Sigmoid colon (tissue), 7 donors: ENCODE data around the gene PLEKHO2. TPM values are rescaled to one million over a fixed set of nuclear protein-coding genes. Genes with fewer than 3 reads are reported as not detected.

Experiments
- DNase-seq: peaks from one replicate; pipeline ENCODE4 v3.0.0-alpha.2; 2019
- H3K27ac ChIP-seq, 4 donors: fragments of 200-600 bp; sonication (generic); one replicate each; pipeline ENCODE4 v1.5.1; 2016 to 2019; ENCODE audit warnings: mild to moderate bottlenecking in 1 of 4
- H3K27me3 ChIP-seq, 3 donors: fragments of 200-600 bp; sonication (generic); one replicate each; pipeline ENCODE4 v1.5.1; 2019; ENCODE audit warnings: mild to moderate bottlenecking in 1 of 3
- H3K36me3 ChIP-seq, 4 donors: fragments of 200-600 bp; sonication (generic); one replicate each; pipeline ENCODE4 v1.5.1; 2016 to 2019
- H3K4me1 ChIP-seq, 4 donors: fragments of 200-600 bp; sonication (generic); one replicate each; pipeline ENCODE4 v1.5.1; 2017 to 2019
- H3K4me3 ChIP-seq, 4 donors: fragments of 200-600 bp; sonication (generic); one replicate each; pipeline ENCODE4 v1.5.1; 2017 to 2019; ENCODE audit warnings: mild to moderate bottlenecking in 2 of 4, moderate library complexity in 1 of 4
- H3K9me3 ChIP-seq, 4 donors: fragments of 200-600 bp in 3 of 4; sonication (generic) in 3 of 4; one replicate each; pipeline versions ENCODE4 v1.5.1 to v1.6.1; 2013 to 2019
- CTCF ChIP-seq, 4 experiments: fragments of 450-650 bp in 3 of 4; fragments of 200-600 bp in 1 of 4; IDR thresholded peaks; one replicate each; pipeline ENCODE4 v1.5.1; 2016 to 2019; ENCODE audit warnings: antibody characterized with exemption in 4 of 4, mild to moderate bottlenecking in 3 of 4, moderate library complexity in 2 of 4
- EP300 ChIP-seq, 4 donors: sonication (generic); formaldehyde crosslinking; IDR thresholded peaks; one replicate each; pipeline ENCODE4 v1.6.1; 2017; ENCODE audit warnings: antibody characterized with exemption in 4 of 4
- POLR2A ChIP-seq, 2 donors: fragments of 450-650 bp; IDR thresholded peaks; one replicate each; pipeline ENCODE4 v1.6.1; 2016; ENCODE audit warnings: antibody characterized with exemption in 2 of 2, mild to moderate bottlenecking in 2 of 2, moderate library complexity in 2 of 2
- POLR2AphosphoS5 ChIP-seq, 4 donors: sonication (generic); formaldehyde crosslinking; IDR thresholded peaks; one replicate each; pipeline ENCODE4 v1.6.1; 2017; ENCODE audit warnings: antibody characterized with exemption in 4 of 4
- WGBS, 2 donors: extraction: QIAGEN DNeasy Blood & Tissue Kit; methylation state at CpG; one replicate each; pipeline ENCODE4 v1.1.7; 2013; 5-methylcytosine and 5-hydroxymethylcytosine counted together
- intact Hi-C: fragments of 100-400 bp; cut with DNase I; formaldehyde crosslinking; loops from one replicate; pipeline ENCODE4 v1.15.1; 2023
- polyA plus RNA-seq, 3 donors: library from polyadenylated mRNA; stranded (reverse); fragments of 200-250 nt; gene quantifications; one replicate each; pipeline ENCODE4 v1.2.3, GENCODE V29; 2013
- total RNA-seq, 4 donors: library from RNA; depleted of rRNA; stranded (reverse); fragments of >200 nt; gene quantifications; one replicate each; pipeline ENCODE4 v1.1.0, GENCODE V29; 2016
- donor health status: healthy with polysubstance abuse.
- donor health status: Bipolar disorder and iron deficiency.
- donor health status: healthy.

The PLEKHO2 gene
- total and polyA plus RNA-seq, 7 donors = 11.4 to 43.4 (median 20.1) TPM

DNA sequence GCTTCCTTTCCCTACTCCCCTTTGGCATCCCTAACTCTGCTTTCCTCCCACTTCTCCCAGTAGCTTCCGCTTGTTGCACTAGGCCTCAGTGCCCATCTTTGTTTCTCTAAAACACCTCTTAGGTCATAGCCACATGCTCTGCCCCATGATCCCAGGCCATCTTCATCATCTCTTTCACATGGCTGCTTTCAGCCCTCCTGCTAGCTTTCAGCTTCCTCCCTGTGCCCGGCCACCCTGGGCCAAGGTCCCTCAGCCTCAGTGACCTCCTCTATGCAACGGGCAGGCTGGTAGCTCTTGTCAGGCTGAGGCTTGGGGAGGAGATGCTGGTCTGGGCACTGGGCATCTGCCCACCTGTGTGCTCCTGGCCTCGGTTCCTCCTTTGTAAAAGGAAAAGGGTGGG, 2.3 kb downstream of the PLEKHO2 start:
- DNase-seq = peak; percentile 65
- H3K9me3 ChIP-seq = no peaks in the 10 kb centered on the region
- no peak for TF ChIP-seq POLR2AphosphoS5 (IDR thresholded peaks at IDR 0.05)
- TF ChIP-seq EP300 (IDR thresholded peaks at IDR 0.05) = no peak
- TF ChIP-seq CTCF (IDR thresholded peaks at IDR 0.05) = no peak
- TF ChIP-seq POLR2A (IDR thresholded peaks at IDR 0.05) = no peak
- intact Hi-C loops = loop anchor here (2.0 to 5.0 kb wide), 2 partner anchors 49 to 148 kb away; no protein-coding TSS in a partner anchor
- H3K27ac ChIP-seq = peak overlapping the region; percentile 92 to 99 (median 98)
- peaks cover 0 to 69% (median 60%) of the 10 kb centered on the region in 4 donors for H3K4me1 ChIP-seq
- H3K27me3 ChIP-seq = no peaks in the 10 kb centered on the region
- peaks cover 0 to 9% (median 7%) of the 10 kb centered on the region in 4 donors for H3K36me3 ChIP-seq
- peak overlapping the region; percentile 79 to 99 (median 97) for H3K4me3 ChIP-seq
- 61 to 75% methylated on average over 4 of the region's 4 CpGs for WGBS, 2 donors

- peak; percentile 66 for DNase-seq
- H3K4me1 ChIP-seq = peaks cover 0 to 76% (median 61%) of the 10 kb centered on the region in 4 donors
- H3K27ac ChIP-seq = peak overlapping the region; percentile 92 to 99 (median 98)
- intact Hi-C loops = loop anchor here (5.0 kb wide), 2 partner anchors 63 to 148 kb away; no protein-coding TSS in a partner anchor
- 36 to 62% methylated on average over 8 of the region's 8 CpGs for WGBS, 2 donors
- H3K36me3 ChIP-seq = peaks cover 0 to 15% (median 10%) of the 10 kb centered on the region in 4 donors
- TF ChIP-seq POLR2A (IDR thresholded peaks at IDR 0.05) = no peak
- no peak for TF ChIP-seq CTCF (IDR thresholded peaks at IDR 0.05)
- no peak for TF ChIP-seq EP300 (IDR thresholded peaks at IDR 0.05)
- peak in 2 of 4 donors; percentile 2 to 41 for TF ChIP-seq POLR2AphosphoS5 (IDR thresholded peaks at IDR 0.05)
- H3K27me3 ChIP-seq = no peaks in the 10 kb centered on the region
- H3K9me3 ChIP-seq = no peaks in the 10 kb centered on the region
- H3K4me3 ChIP-seq = peak overlapping the region; percentile 79 to 99 (median 97)
These were observed 2.9 kb downstream of the PLEKHO2 start for GRCh38 chr15:64844576-64845145.

DNA sequence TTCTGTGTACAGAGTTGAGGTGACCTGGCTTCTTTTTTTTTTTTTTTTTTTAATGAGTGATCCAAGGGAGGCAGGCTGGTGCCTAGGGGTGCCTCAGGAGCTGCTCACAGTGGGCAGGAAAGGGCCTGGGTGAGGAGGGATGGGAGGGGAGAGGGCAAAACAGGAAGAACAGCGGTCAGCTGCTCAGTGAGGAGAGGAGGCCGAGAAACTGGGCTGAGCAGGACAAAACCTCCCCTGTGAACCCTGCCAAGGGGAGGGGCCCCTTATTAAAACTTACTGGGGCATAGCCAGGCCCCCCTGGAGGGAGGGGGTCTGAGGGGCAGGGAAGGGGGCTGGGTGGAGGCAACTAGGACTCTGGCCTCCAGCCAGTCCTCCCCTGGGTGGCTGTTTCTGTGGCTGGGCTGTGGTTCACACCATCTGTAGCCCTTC, 3.5 kb downstream of the PLEKHO2 start:
- intact Hi-C loops = loop anchor here (5.0 kb wide), 1 partner anchor 62 kb away; no protein-coding TSS in a partner anchor
- DNase-seq = peak; percentile 81
- no peaks in the 10 kb centered on the region for H3K9me3 ChIP-seq
- H3K4me3 ChIP-seq = peak overlapping the region; percentile 79 to 99 (median 97)
- no peaks in the 10 kb centered on the region for H3K27me3 ChIP-seq
- peaks cover 0 to 81% (median 64%) of the 10 kb centered on the region in 4 donors for H3K4me1 ChIP-seq
- no peak for TF ChIP-seq POLR2A (IDR thresholded peaks at IDR 0.05)
- TF ChIP-seq EP300 (IDR thresholded peaks at IDR 0.05) = no peak
- TF ChIP-seq POLR2AphosphoS5 (IDR thresholded peaks at IDR 0.05) = peak in 1 of 4 donors; percentile 15
- no peak for TF ChIP-seq CTCF (IDR thresholded peaks at IDR 0.05)
- peaks cover 0 to 21% (median 10%) of the 10 kb centered on the region in 4 donors for H3K36me3 ChIP-seq
- 29 to 71% methylated on average over 2 of the region's 2 CpGs for WGBS, 2 donors
- H3K27ac ChIP-seq = peak overlapping the region; percentile 92 to 99 (median 98)

GRCh38 chr15:64845831-64846595, 4.3 kb downstream of the PLEKHO2 start:
- H3K4me1 ChIP-seq = peaks cover 0 to 81% (median 65%) of the 10 kb centered on the region in 4 donors
- no peaks in the 10 kb centered on the region for H3K9me3 ChIP-seq
- WGBS, 2 donors = 76 to 77% methylated on average over 13 of the region's 13 CpGs
- no peak for TF ChIP-seq CTCF (IDR thresholded peaks at IDR 0.05)
- TF ChIP-seq POLR2AphosphoS5 (IDR thresholded peaks at IDR 0.05) = no peak
- TF ChIP-seq POLR2A (IDR thresholded peaks at IDR 0.05) = no peak
- no peak for TF ChIP-seq EP300 (IDR thresholded peaks at IDR 0.05)
- DNase-seq = peak; percentile 63
- peak overlapping the region; percentile 92 to 99 (median 98) for H3K27ac ChIP-seq
- no peaks in the 10 kb centered on the region for H3K27me3 ChIP-seq
- peak overlapping the region in 3 of 4 donors; percentile 79 to 98 (median 96) for H3K4me3 ChIP-seq
- H3K36me3 ChIP-seq = peaks cover 0 to 29% (median 10%) of the 10 kb centered on the region in 4 donors
- intact Hi-C loops = loop anchor here (5.0 kb wide), 1 partner anchor 61 kb away; no protein-coding TSS in a partner anchor
